ENCODE measurements around the gene POLE3.

POLE3 gene

DNA sequence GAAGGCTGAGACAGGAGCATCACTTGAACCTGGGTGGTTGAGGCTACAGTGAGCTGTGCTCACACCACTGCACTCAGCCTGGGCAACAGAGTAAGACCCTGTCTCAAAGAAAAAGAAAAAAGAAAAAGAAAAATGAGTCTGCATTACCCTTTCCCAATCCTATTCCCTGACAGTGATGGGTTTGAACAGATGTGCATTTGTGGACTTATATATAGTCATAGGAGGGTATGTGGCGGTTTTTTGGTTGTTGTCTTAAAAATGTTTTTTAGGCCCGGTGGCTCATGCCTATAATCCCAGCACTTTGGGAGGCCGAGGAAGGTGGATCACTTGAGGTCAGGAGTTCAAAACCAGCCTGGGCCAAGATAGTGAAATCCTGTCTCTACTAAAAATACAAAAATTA is 47.1 kb downstream of the POLE3 start:
- WGBS: 95% methylated on average over 3 of the region's 3 CpGs
- Histone ChIP-seq H3K4me3 (ENCODE audit: low read length) (no peak overlapping the region), H3K27me3 (ENCODE audit: insufficient read depth, low read length) (no peaks in the 10 kb centered on the region), H3K27ac (ENCODE audit: low read depth, low read length) (no peak overlapping the region), H3K4me1 (ENCODE audit: insufficient read depth, low read length) (peaks cover 5% of the 10 kb centered on the region; the same call in 1 of the 2 replicates), H3K9me3 (ENCODE audit: insufficient read depth, low read depth, low read length) (no peaks in the 10 kb centered on the region), H3K36me3 (ENCODE audit: insufficient read depth, low read length) (no peaks in the 10 kb centered on the region), H3K9ac (ENCODE audit: low read depth, low read length) (no peak overlapping the region)

DNA sequence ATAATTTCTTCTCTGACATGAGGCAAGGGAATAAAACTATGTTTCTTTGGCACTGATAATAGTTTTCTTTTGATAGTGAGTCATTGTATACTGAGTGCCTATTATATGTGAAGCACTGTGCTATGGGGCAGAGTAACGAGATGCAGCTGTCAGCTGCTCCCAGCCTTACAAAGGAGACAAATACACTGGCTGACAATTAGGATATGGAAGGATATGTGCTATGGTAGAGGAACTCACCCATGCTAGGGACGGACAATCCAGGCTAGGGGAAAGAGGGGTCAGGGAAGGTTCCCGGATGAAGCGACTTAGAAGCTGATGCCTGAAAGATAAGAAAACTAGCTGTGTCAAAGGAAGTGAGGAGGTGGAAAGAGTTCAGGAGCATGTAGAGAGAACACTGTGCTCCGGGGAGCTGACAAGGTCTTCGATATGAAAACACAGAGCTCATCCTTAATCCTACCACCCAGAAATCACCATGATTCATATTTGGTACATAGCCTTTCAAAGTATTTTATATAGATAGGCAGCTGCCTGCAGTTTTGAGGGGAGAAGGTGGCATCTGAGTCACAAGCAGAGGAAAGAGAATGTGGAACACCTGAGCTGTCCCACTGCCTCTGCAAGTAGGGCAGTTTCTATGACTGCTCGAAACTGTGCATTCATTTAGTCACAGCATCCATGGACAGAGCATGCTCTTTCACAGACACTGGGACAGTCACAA is 49.0 kb downstream of the POLE3 start:
- no peak overlapping the region for H3K4me3 ChIP-seq (ENCODE audit: low read length)
- no peaks in the 10 kb centered on the region for H3K9me3 ChIP-seq (ENCODE audit: insufficient read depth, low read depth, low read length)
- H3K27me3 ChIP-seq (ENCODE audit: insufficient read depth, low read length): no peaks in the 10 kb centered on the region
- no peak overlapping the region for H3K9ac ChIP-seq (ENCODE audit: low read depth, low read length)
- H3K27ac ChIP-seq (ENCODE audit: low read depth, low read length): no peak overlapping the region
- H3K4me1 ChIP-seq (ENCODE audit: insufficient read depth, low read length): peaks cover 5% of the 10 kb centered on the region; the same call in 1 of the 2 replicates
- H3K36me3 ChIP-seq (ENCODE audit: insufficient read depth, low read length): no peaks in the 10 kb centered on the region
- 92% methylated on average over 7 of the region's 7 CpGs for WGBS

DNA sequence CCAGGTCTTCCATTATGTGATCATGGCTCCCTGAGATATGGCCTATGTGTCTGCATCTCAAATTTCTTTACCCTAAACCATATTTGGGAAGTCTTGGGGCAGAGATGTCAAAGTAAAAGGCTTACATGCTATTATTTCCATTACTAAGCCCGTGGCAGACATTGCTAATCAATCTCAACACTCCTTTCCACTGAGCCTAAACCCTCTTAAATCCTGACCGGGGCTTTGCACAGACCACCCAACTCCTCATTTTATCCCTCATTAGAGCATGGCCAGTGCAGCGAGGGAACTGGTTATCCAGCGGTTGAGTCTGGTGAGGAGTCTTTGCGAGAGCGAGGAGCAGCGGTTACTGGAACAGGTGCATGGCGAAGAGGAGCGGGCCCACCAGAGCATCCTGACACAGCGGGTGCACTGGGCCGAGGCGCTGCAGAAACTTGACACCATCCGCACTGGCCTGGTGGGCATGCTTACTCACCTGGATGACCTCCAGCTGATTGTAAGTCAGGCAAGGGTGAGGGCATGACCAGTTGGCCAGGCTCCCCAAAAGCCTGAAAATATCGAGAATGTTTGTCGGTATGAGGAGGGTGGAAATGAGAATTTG is 50.1 kb downstream of the POLE3 start:
- Histone ChIP-seq H3K27ac (ENCODE audit: low read depth, low read length) (no peak overlapping the region), H3K4me1 (ENCODE audit: insufficient read depth, low read length) (peaks cover 5% of the 10 kb centered on the region; the same call in 1 of the 2 replicates), H3K27me3 (ENCODE audit: insufficient read depth, low read length) (no peaks in the 10 kb centered on the region), H3K4me3 (ENCODE audit: low read length) (no peak overlapping the region), H3K9me3 (ENCODE audit: insufficient read depth, low read depth, low read length) (no peaks in the 10 kb centered on the region), H3K36me3 (ENCODE audit: insufficient read depth, low read length) (no peaks in the 10 kb centered on the region), H3K9ac (ENCODE audit: low read depth, low read length) (no peak overlapping the region)
- 89% methylated on average over 15 of the region's 15 CpGs for WGBS

DNA sequence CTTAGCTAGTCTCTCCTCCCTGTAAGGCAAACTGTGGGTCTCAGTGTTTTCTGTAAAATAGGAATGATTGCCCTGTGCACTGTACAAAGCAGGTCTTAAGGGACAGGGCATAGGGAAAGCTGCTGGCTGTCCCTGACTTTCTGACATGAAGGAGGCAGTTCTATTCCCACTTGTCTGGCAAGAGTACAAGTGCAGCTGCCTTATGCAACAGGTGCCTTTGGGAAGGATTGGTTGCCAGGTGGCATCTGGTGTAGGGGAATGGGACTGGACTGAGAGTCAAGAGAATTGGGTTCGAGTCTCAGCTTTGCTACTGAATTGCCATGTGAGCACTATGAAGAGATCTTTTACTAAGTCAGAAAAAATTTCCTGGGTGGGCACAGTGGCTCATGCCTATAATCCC is 51.1 kb downstream of the POLE3 start:
- no peak overlapping the region for H3K9ac ChIP-seq (ENCODE audit: low read depth, low read length)
- no peaks in the 10 kb centered on the region for H3K36me3 ChIP-seq (ENCODE audit: insufficient read depth, low read length)
- H3K9me3 ChIP-seq (ENCODE audit: insufficient read depth, low read depth, low read length): no peaks in the 10 kb centered on the region
- H3K27ac ChIP-seq (ENCODE audit: low read depth, low read length): no peak overlapping the region
- H3K27me3 ChIP-seq (ENCODE audit: insufficient read depth, low read length): no peaks in the 10 kb centered on the region
- 87% methylated on average over 1 of the region's 1 CpG for WGBS
- H3K4me3 ChIP-seq (ENCODE audit: low read length): no peak overlapping the region
- peaks cover 5% of the 10 kb centered on the region; the same call in 1 of the 2 replicates for H3K4me1 ChIP-seq (ENCODE audit: insufficient read depth, low read length)
